Psoas muscle (tissue), 8 donors: ENCODE data around the gene RIMBP2. TPM values are rescaled to one million over a fixed set of nuclear protein-coding genes. Genes with fewer than 3 reads are reported as not detected.

Experiments used
- ATAC-seq, 4 donors: fragments of 200-7000 bp; cut with Tn5 transposase; one replicate each; pipeline ENCODE4 v1.9.1; 2020; ENCODE audit warnings: moderate library complexity in 3 of 4, mild to moderate bottlenecking in 2 of 4
- DNase-seq, 2 donors: peaks; one replicate each; pipeline ENCODE4 v3.0.0-alpha.2; 2020
- H3K27ac ChIP-seq: fragments of 200-600 bp; one replicate; pipeline ENCODE4 v1.8.0; 2022
- H3K27me3 ChIP-seq, 3 donors: fragments of 200-600 bp in 1 of 3; one replicate each; pipeline versions ENCODE4 v1.6.1 to v1.8.0; 2013 to 2022; ENCODE audit warnings: low read length in 2 of 3, mild to moderate bottlenecking in 2 of 3, moderate library complexity in 1 of 3; ENCODE audit not compliant: insufficient read depth in 3 of 3
- H3K36me3 ChIP-seq, 2 donors: fragments of 200-600 bp in 1 of 2; one replicate each; pipeline versions ENCODE4 v1.6.1 to v1.8.0; 2013 to 2022; ENCODE audit warnings: low read depth in 1 of 2, mild to moderate bottlenecking in 1 of 2, moderate library complexity in 1 of 2; ENCODE audit not compliant: insufficient read depth in 1 of 2
- H3K4me1 ChIP-seq: fragments of 200-600 bp; one replicate; pipeline ENCODE4 v1.8.0; 2022
- H3K4me3 ChIP-seq: fragments of 200-600 bp; one replicate; pipeline ENCODE4 v1.8.0; 2022; ENCODE audit warnings: mild to moderate bottlenecking
- H3K9me3 ChIP-seq: fragments of 200-600 bp; one replicate; pipeline ENCODE4 v1.8.0; 2022
- WGBS, 3 donors: extraction: QIAGEN DNeasy Blood & Tissue Kit; methylation state at CpG; one replicate each; pipeline versions ENCODE4 v1.1.6 to v1.1.7; 2013; 5-methylcytosine and 5-hydroxymethylcytosine counted together
- intact Hi-C, 2 donors: fragments of 100-400 bp; cut with DNase I; formaldehyde crosslinking; loops; one replicate each; pipeline versions ENCODE4 v1.11.0 to v1.14.2; 2022
- polyA plus RNA-seq, 3 donors: library from polyadenylated mRNA; stranded (reverse); fragments of 200-250 nt; gene quantifications; one replicate each; pipeline ENCODE4 v1.2.3, GENCODE V29; 2013
- total RNA-seq, 4 donors: library from RNA; stranded (reverse); fragmentation: NEBNext Ultra II Directional in 2 of 4; extraction: Animal tissue kit (Norgen Biotek cat#: 25700) in 2 of 4; gene quantifications; one replicate each; pipeline versions ENCODE4 v1.2.1 to v1.2.4, GENCODE V29; 2021 to 2023
- TF ChIP-seq, protein P1 (sequence below): fragments of 200-600 bp; IDR thresholded peaks from one replicate; pipeline ENCODE4 v1.8.0; 2022; ENCODE audit warnings: antibody characterized with exemption
- donor health status: healthy with polysubstance abuse.
- donor health status: DM: no; HTN: no; CAD: no; lungs with moderate emphysema.
- donor health status: Bipolar disorder and iron deficiency.
- donor health status: healthy.
- donor health status: DM: yes; HTN: yes; CAD: no.
- donor health status: DM: no; HTN: no; CAD: no.
- donor health status: DM: no; HTN: no; CAD: no.
- donor health status: DM: yes; HTN: yes; CAD: no.

Gene RIMBP2
- total and polyA plus RNA-seq, 7 donors: 0.05 to 1.2 (median 0.21) TPM

DNA sequence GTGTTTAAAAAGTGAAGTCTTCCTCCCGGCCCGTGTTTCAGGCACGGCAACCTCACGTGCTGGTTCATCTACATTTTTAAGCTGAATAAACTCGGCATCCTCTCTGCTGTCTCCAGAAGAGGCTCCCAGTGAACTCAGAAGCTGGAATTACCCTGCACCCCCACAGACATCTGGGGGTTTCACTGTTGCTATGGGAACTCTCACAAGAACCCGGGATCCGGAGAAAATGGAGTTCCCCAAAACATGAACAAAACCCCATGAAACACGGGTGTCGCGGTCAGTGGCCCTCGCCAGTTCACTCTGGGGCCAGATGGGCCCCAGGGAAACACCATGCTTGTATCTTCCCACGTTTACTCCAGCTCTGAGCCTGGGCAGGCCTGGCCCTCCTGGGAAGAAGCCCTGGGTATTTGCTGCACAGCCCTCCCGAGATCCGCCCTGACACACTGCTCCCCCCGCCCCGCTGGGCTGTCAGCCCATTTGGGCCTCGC is 234.7 kb downstream of the RIMBP2 start:
- H3K4me1 ChIP-seq: no peaks in the 10 kb centered on the region
- 74 to 75% (median 75%) methylated on average over 16 to 17 of the region's 17 CpGs for WGBS, 3 donors
- no peaks in the 10 kb centered on the region for H3K27me3 ChIP-seq
- H3K36me3 ChIP-seq: no peaks in the 10 kb centered on the region
- H3K9me3 ChIP-seq: no peaks in the 10 kb centered on the region
- intact Hi-C loops: no loop called here
- no peak overlapping the region for H3K4me3 ChIP-seq
- TF ChIP-seq, protein P1, sequence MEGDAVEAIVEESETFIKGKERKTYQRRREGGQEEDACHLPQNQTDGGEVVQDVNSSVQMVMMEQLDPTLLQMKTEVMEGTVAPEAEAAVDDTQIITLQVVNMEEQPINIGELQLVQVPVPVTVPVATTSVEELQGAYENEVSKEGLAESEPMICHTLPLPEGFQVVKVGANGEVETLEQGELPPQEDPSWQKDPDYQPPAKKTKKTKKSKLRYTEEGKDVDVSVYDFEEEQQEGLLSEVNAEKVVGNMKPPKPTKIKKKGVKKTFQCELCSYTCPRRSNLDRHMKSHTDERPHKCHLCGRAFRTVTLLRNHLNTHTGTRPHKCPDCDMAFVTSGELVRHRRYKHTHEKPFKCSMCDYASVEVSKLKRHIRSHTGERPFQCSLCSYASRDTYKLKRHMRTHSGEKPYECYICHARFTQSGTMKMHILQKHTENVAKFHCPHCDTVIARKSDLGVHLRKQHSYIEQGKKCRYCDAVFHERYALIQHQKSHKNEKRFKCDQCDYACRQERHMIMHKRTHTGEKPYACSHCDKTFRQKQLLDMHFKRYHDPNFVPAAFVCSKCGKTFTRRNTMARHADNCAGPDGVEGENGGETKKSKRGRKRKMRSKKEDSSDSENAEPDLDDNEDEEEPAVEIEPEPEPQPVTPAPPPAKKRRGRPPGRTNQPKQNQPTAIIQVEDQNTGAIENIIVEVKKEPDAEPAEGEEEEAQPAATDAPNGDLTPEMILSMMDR: no peak
- DNase-seq (no peak), ATAC-seq (no peak)
- H3K27ac ChIP-seq: no peak overlapping the region

DNA sequence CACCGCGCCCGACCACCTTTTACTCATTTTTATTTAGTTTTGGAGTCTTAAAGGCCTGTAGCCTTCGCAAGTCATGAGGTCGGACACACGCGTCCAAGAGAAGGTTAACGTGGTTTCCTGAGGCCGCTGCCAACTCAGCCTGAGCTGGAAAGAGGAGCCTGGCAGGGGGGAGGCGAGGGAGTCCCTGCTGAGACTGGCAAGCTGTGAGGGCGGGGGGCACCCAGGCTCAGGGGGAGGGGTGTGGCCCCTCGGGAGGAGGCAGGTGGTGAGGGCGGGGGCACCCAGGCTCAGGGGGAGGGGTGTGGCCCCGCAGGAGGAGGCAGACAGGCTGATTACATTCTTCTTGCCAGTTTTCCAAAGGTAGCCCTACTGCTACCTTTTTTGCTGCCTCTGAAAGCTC is 235.2 kb downstream of the RIMBP2 start:
- TF ChIP-seq, protein P1: no peak
- ATAC-seq: no peak
- WGBS, 3 donors: 72 to 79% (median 73%) methylated on average over 14 of the region's 14 CpGs
- intact Hi-C loops: no loop called here
- H3K27ac ChIP-seq: no peak overlapping the region
- no peaks in the 10 kb centered on the region for H3K4me1 ChIP-seq
- no peak for DNase-seq
- H3K36me3 ChIP-seq: no peaks in the 10 kb centered on the region
- no peaks in the 10 kb centered on the region for H3K27me3 ChIP-seq
- no peak overlapping the region for H3K4me3 ChIP-seq
- no peaks in the 10 kb centered on the region for H3K9me3 ChIP-seq

DNA sequence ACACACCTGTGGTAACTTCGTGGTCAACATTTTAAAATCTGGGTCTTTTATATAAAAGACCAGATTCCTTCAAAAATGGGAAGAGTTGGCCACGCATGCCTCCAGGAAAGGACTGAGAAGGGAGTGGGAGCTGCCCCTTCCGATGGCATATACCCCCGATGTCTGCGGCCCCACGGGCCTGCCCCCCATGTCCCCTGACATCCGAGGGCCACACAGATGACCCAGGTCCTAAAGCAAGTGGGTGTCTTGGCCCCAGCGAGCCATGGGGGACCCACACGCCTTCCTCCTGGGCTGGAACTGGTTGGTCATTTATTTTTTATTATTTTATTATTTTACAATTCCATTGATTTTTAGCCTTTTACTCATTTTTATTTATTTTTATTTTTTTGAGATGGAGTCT is 235.9 kb downstream of the RIMBP2 start:
- TF ChIP-seq, protein P1: no peak
- no peak for ATAC-seq
- Histone ChIP-seq H3K27me3 (no peaks in the 10 kb centered on the region), H3K4me1 (no peaks in the 10 kb centered on the region), H3K27ac (no peak overlapping the region), H3K36me3 (no peaks in the 10 kb centered on the region), H3K9me3 (no peaks in the 10 kb centered on the region), H3K4me3 (no peak overlapping the region)
- WGBS, 3 donors: 92 to 97% (median 92%) methylated on average over 9 of the region's 9 CpGs
- intact Hi-C loops: no loop called here
- no peak for DNase-seq

DNA sequence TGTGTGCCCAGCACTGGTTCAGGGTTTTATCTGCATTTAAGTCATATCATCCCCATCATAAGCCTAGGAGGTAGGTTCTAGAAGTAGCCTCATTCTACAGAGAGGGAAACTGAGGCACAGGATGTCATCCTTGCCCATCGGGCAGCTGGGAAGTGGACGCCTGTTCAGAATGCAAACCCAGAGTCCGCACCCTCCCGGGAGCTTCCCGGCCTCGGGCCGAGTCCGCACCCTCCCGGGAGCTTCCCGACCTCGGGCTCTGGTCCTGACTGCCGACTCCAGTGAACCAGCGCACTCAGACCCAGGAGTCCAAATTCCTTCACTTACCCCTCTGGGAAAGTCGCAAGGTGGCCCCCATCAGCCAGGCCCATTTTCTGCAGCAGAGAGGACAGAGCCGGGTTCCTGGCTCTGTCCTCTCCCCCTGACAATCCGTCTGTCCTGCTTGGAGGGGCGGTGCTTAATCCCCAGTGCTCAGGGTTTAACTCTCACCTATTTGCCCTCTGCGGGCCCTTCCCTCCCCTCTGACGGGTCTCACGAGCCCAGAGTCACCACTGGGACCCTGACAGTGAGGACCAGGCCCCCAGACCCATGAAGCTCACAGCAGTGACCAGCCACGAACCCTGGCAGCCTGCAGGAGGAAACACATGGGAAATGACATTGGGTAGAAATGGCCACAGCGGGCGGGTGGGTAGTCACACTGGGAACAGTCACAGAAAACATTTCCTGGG is 236.5 kb downstream of the RIMBP2 start:
- Histone ChIP-seq H3K4me1 (no peaks in the 10 kb centered on the region), H3K27me3 (no peaks in the 10 kb centered on the region), H3K4me3 (no peak overlapping the region), H3K27ac (no peak overlapping the region), H3K36me3 (no peaks in the 10 kb centered on the region), H3K9me3 (no peaks in the 10 kb centered on the region)
- ATAC-seq: no peak
- intact Hi-C loops: no loop called here
- no peak for DNase-seq
- WGBS, 3 donors: 75 to 83% (median 82%) methylated on average over 23 of the region's 23 CpGs
- TF ChIP-seq, protein P1: no peak

DNA sequence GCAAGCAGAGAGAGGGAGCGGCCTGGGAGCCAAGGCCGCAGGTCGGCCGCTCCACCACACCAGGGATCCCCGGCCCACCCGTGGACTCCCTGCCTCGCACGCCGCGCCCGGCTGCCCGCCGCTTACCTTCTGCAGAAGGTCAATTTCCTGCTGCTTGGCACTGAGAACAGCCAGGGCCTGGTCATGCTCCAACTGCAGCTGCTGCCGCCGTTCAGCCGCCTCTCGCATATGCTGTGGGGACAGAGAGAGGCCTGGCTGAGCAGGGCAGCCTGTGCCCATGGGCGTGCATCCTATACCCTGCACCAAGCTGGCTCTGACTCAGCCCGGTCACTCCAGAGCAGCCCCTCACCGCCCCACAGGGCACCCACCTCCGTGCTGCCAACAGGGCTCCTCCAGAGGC is 237.3 kb downstream of the RIMBP2 start:
- intact Hi-C loops: no loop called here
- ATAC-seq (peak; percentile 49 to 88 (median 72)), DNase-seq (no peak)

More for the DNA sequence above, 237.3 kb downstream of the RIMBP2 start:
- WGBS, 3 donors: 28 to 33% (median 31%) methylated on average over 21 of the region's 21 CpGs
- Histone ChIP-seq H3K27ac (no peak overlapping the region), H3K9me3 (no peaks in the 10 kb centered on the region), H3K36me3 (no peaks in the 10 kb centered on the region), H3K4me3 (no peak overlapping the region), H3K27me3 (no peaks in the 10 kb centered on the region), H3K4me1 (no peaks in the 10 kb centered on the region)
- TF ChIP-seq, protein P1: no peak
